Measurements from ENCODE around the gene RIOX2.

The RIOX2 gene

DNA sequence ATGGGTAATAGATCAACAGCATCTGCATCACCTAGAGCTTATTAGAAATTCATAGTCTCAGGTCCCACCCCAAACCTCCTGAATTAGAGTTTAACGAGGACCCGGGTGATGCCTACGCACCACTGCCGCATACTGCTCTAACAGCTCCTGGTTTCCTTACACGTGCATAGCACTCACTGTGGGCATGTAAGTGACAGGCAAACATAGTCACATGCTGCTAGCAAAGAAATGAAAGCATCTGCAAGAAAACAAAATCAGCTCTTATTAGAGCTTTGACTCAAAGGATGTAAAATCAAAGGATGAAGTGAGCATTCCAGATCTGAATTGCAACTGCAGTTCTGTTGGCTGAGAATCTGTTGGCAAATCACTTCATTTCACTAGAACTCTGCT, 19.1 kb upstream of the RIOX2 start:
- TF ChIP-seq, protein P1, sequence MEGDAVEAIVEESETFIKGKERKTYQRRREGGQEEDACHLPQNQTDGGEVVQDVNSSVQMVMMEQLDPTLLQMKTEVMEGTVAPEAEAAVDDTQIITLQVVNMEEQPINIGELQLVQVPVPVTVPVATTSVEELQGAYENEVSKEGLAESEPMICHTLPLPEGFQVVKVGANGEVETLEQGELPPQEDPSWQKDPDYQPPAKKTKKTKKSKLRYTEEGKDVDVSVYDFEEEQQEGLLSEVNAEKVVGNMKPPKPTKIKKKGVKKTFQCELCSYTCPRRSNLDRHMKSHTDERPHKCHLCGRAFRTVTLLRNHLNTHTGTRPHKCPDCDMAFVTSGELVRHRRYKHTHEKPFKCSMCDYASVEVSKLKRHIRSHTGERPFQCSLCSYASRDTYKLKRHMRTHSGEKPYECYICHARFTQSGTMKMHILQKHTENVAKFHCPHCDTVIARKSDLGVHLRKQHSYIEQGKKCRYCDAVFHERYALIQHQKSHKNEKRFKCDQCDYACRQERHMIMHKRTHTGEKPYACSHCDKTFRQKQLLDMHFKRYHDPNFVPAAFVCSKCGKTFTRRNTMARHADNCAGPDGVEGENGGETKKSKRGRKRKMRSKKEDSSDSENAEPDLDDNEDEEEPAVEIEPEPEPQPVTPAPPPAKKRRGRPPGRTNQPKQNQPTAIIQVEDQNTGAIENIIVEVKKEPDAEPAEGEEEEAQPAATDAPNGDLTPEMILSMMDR (IDR thresholded peaks at IDR 0.05; ENCODE audit: extremely low read depth, insufficient read depth, missing control alignments), result no peak
- no peak for DNase-seq (ENCODE audit: low spot score)
- in situ Hi-C loops (cut with MboI; ENCODE audit: low pct_unique_long_range_greater_than_20kb, low sequenced_read_pairs, unreplicated experiment), result no loop called here

DNA sequence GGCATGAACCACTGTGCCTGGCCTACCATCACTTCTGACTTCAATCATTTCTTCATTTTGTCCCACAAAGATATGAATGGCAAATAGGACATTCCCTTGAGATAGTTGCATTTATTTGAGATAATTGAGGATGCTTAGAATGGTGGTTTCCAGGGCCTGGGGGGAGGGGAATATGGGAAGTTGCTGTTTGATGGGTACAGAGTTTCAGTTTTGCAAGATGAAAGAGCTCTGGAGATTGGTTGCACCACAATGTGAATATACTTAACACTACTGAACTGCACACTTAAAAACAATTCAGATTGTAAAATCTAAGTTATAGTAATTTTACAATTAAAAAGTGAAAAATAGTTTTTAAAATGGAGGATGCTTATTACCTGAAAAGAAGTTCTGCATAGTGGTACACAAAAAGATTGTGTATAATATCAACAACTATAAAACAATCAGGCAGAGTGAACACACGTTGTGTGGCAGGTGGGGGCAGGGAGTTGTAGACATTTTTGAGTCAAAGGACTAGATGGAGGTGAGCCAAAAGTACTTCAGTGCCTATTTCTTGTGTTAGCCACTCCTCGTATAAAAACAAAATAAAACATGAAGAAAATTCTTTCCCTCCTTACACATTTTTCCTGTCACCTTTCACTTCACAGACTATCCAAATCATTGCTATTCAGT, 18.5 kb upstream of the RIOX2 start:
- TF ChIP-seq, protein P1 (IDR thresholded peaks at IDR 0.05; ENCODE audit: extremely low read depth, insufficient read depth, missing control alignments), result no peak
- in situ Hi-C loops (cut with MboI; ENCODE audit: low pct_unique_long_range_greater_than_20kb, low sequenced_read_pairs, unreplicated experiment), result no loop called here
- no peak for DNase-seq (ENCODE audit: low spot score)

DNA sequence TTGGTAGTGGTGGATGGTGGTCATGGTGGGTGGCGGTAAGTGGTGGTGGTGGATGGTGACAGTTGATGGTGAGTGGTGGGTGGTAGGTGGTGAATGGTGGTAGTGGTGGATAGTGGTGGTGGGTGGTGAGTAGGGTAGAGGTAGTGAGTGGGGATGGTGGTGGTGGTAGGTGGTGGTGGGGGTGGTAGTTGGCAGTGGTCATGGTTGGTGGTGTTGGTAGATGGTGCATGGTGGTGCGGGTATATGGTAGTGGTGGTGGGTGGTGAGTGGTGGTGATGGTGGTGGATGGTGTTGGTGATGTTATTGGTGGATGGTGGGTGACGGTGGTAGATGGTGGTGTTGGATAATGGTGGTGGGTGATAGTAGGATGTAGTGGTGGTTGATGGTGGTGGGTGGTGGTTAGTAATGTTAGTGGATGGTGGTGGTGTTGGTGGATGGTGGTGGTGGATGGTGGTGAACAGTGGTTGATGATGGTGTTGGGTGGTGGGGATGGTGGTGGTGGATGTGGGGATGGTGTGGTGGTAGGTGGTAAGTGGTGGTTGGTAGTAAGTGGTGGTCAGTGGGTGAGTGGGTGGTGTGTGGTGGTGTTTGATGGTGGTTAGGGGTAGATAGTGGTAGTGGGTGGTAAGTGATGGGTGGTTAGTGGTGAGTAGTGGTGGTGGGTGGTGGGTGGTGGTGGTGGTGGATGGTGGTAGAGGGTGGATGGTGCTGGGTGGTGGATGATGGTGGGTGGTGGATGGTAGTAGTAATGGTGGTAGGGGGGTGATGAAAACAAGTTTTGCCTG, 16.7 kb upstream of the RIOX2 start:
- DNase-seq (ENCODE audit: low spot score), result no peak
- in situ Hi-C loops (cut with MboI; ENCODE audit: low pct_unique_long_range_greater_than_20kb, low sequenced_read_pairs, unreplicated experiment), result no loop called here
- TF ChIP-seq, protein P1 (IDR thresholded peaks at IDR 0.05; ENCODE audit: extremely low read depth, insufficient read depth, missing control alignments), result no peak

DNA sequence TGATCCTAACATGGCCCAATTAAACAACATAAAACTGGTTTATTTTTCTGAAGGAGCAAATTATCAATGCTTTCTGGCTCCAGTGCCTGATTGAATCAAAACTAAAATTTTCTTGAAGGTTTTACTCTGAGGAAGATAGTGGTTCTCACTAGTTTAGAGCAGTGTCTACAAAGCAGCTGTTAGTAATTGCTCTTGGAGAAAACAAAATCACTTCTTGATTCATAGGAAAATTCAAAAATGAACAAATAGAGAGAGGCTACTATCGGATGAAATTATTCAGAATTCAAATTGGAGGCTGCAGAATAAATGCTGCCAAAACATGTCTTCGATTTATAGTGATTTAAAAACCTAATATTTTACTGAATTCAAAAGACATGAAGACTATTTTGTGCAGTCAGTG, 15.1 kb upstream of the RIOX2 start:
- in situ Hi-C loops (cut with MboI; ENCODE audit: low pct_unique_long_range_greater_than_20kb, low sequenced_read_pairs, unreplicated experiment), result no loop called here
- TF ChIP-seq, protein P1 (IDR thresholded peaks at IDR 0.05; ENCODE audit: extremely low read depth, insufficient read depth, missing control alignments), result no peak
- DNase-seq (ENCODE audit: low spot score), result no peak

DNA sequence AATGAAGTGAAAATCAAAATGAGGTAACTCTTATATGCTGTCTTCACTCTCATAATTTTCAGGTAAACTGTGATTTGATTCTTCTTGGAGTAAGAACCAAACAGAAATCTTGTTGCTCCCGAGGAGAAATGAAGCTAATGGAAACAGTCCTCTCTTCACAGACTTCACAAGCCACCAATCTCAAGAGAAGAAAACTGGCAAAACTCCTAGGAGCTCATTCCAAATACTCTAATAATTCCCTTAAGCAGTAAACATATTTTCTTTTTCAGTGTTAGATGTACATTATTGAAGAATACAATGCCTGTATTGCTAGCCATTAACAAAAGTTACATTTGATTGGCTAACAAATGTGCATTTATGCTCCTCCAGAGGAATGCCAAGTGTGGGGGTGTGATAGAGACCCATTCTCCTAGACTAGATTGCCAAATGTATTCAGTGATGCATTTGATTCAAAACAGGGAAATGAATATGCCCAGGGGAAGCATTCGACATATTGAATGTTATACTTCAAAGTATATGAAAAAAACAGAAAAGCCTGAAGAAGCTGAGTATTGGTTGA, 11.8 kb upstream of the RIOX2 start:
- TF ChIP-seq, protein P1 (IDR thresholded peaks at IDR 0.05; ENCODE audit: extremely low read depth, insufficient read depth, missing control alignments), result no peak
- in situ Hi-C loops (cut with MboI; ENCODE audit: low pct_unique_long_range_greater_than_20kb, low sequenced_read_pairs, unreplicated experiment), result no loop called here
- no peak for DNase-seq (ENCODE audit: low spot score)

DNA sequence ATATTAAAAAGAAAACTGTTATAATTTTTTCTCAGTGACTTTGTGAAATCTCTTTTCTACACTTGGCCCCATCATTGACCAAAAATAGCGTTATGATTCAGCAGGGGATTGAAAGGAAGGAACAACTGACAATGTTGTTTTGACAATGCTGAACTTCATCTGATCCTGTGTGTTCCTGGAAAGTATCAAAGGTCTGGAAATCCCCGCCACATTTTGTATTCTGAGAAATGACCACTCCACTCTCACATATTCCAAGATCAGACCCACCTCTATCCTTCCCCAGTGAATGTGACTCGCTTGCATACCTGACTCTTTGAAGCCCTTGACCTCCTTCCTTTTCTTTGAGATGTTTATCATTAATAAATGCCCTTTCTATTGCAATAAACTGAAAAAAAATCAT, 9.7 kb upstream of the RIOX2 start:
- no peak for DNase-seq (ENCODE audit: low spot score)
- TF ChIP-seq, protein P1 (IDR thresholded peaks at IDR 0.05; ENCODE audit: extremely low read depth, insufficient read depth, missing control alignments), result no peak
- in situ Hi-C loops (cut with MboI; ENCODE audit: low pct_unique_long_range_greater_than_20kb, low sequenced_read_pairs, unreplicated experiment), result no loop called here
